Mesenteric fat pad (tissue), 1 donor: ENCODE measurements around the gene LCORL. TPM values are rescaled to one million over a fixed set of nuclear protein-coding genes. Genes with fewer than 3 reads are reported as not detected.
"Not testable (repeated sequence)": the region's sequence is repeated elsewhere in the genome, so short reads cannot be mapped to it uniquely, and the experiment has no call there.

Source experiments
- DNase-seq: peaks from one replicate; pipeline ENCODE4 v3.0.0-alpha.2; 2020; ENCODE audit warnings: low spot score
- total RNA-seq: library from RNA; stranded (reverse); fragmentation: NEBNext Ultra II Directional; extraction: Animal tissue kit (Norgen Biotek cat#: 25700); gene quantifications from one replicate; pipeline ENCODE4 v1.2.1, GENCODE V29; 2021
- donor health status: DM: yes; HTN: yes; CAD: no.

Gene LCORL
- total RNA-seq, 1 donor from 2014 or later = 10.0 TPM

- no peak for DNase-seq
Measured at GRCh38 chr4:18020145-18020670, 1.3 kb downstream of the LCORL start.

- no peak for DNase-seq
Measured at GRCh38 chr4:18014269-18014668, 7.3 kb downstream of the LCORL start.

- no peak for DNase-seq
Measured at GRCh38 chr4:18012807-18013462, 8.6 kb downstream of the LCORL start.

- no peak for DNase-seq
Measured at GRCh38 chr4:18012134-18012806, 9.3 kb downstream of the LCORL start.

GRCh38 chr4:18007625-18008024 lies 13.9 kb downstream of the LCORL start:
- DNase-seq = no peak

- DNase-seq = not testable (repeated sequence)
Measured at GRCh38 chr4:18006432-18006831, 15.1 kb downstream of the LCORL start.

GRCh38 chr4:17997129-17997528 lies 24.4 kb downstream of the LCORL start:
- DNase-seq = no peak

GRCh38 chr4:17995165-17995564 lies 26.4 kb downstream of the LCORL start:
- DNase-seq = no peak

GRCh38 chr4:17985832-17986231 lies 35.7 kb downstream of the LCORL start:
- DNase-seq = no peak

GRCh38 chr4:17981063-17981462 lies 40.5 kb downstream of the LCORL start:
- no peak for DNase-seq

GRCh38 chr4:17968721-17969120 lies 52.8 kb downstream of the LCORL start:
- DNase-seq = no peak

GRCh38 chr4:17967078-17967477 lies 54.5 kb downstream of the LCORL start:
- DNase-seq = no peak

- no peak for DNase-seq
Measured at GRCh38 chr4:17966312-17966711, 55.2 kb downstream of the LCORL start.

GRCh38 chr4:17964576-17964975 lies 57.0 kb downstream of the LCORL start:
- no peak for DNase-seq

GRCh38 chr4:17962171-17962570 lies 59.4 kb downstream of the LCORL start:
- no peak for DNase-seq

- DNase-seq = no peak
Measured at GRCh38 chr4:17961249-17961648, 60.3 kb downstream of the LCORL start.

GRCh38 chr4:17958181-17958580 lies 63.4 kb downstream of the LCORL start:
- no peak for DNase-seq

- no peak for DNase-seq
Measured at GRCh38 chr4:17957688-17958087, 63.9 kb downstream of the LCORL start.

- DNase-seq = no peak
Measured at GRCh38 chr4:17956245-17956644, 65.3 kb downstream of the LCORL start.

GRCh38 chr4:17945303-17945702 lies 76.3 kb downstream of the LCORL start:
- DNase-seq = no peak

GRCh38 chr4:17941731-17942130 lies 79.8 kb downstream of the LCORL start:
- DNase-seq = no peak

- no peak for DNase-seq
Measured at GRCh38 chr4:17939054-17939453, 82.5 kb downstream of the LCORL start.

- DNase-seq = no peak
Measured at GRCh38 chr4:17934286-17934685, 87.3 kb downstream of the LCORL start.
